GM12878 (cell line): ENCODE measurements around the gene TRPC3. TPM values are rescaled to one million over a fixed set of nuclear protein-coding genes. Genes with fewer than 3 reads are reported as not detected.

Source experiments
- ATAC-seq: fragments of 200-7000 bp; cut with Tn5 transposase; 3 replicates; pipeline ENCODE4 v1.9.1; 2020; ENCODE audit warnings: mild to moderate bottlenecking, moderate library complexity
- BruUV-seq: library from RNA; stranded (reverse); fragments of 400-500 nt; replicated peaks from 2 replicates; lab custom pipeline; 2021; lab: Mats Ljungman, UMichigan
- CTCF ChIA-PET: fragments of 300-600 bp; sonication (Branson Sonifier 250); formaldehyde crosslinking; extraction: SDS; loops from one replicate; lab custom pipeline; 2021; ENCODE audit warnings: inconsistent platforms; lab: Yijun Ruan, JAX
- POLR2A ChIA-PET: fragments of 350-600 bp; formaldehyde crosslinking; extraction: SDS; loops from one replicate; lab custom pipeline; 2021; ENCODE audit warnings: inconsistent platforms; lab: Charles Lee
- RAD21 ChIA-PET: fragments of 300-600 bp; sonication (Branson Sonifier 250); formaldehyde crosslinking; loops from one replicate; lab custom pipeline; 2023; ENCODE audit warnings: antibody characterized with exemption; ENCODE audit not compliant: unreplicated experiment; lab: Charles Lee
- SMC1A ChIA-PET: fragments of 300-600 bp; sonication (Branson Sonifier 250); formaldehyde crosslinking; loops from one replicate; lab custom pipeline; 2023; ENCODE audit not compliant: unreplicated experiment, uncharacterized antibody; lab: Charles Lee
- DNase-seq: peaks from one replicate; pipeline ENCODE4 v3.0.0-alpha.2; 2011; ENCODE audit warnings: low read depth, low spot score
- FAIRE-seq: peaks from 3 replicates; lab custom pipeline; 2011; peaks lifted over from hg19 to GRCh38; lab: Jason Lieb, UNC
- H2AFZ ChIP-seq: 2 replicates; pipeline ENCODE4 v1.6.0; 2011; ENCODE audit warnings: low read depth, low read length, control low read depth; ENCODE audit not compliant: control insufficient read depth
- H3K27ac ChIP-seq: 2 replicates; pipeline ENCODE4 v1.5.1; 2011; ENCODE audit warnings: control low read depth; ENCODE audit not compliant: control insufficient read depth, insufficient read depth
- H3K27me3 ChIP-seq, 2 experiments: replicated peaks in 1 of 2; 2 replicates each; pipeline versions ENCODE4 v1.6.0 to v1.6.1; 2011; ENCODE audit warnings: low read length in 1 of 2; ENCODE audit not compliant: control insufficient read depth in 2 of 2, insufficient read depth in 2 of 2
- H3K36me3 ChIP-seq, 2 experiments: 2 replicates each; pipeline ENCODE4 v1.5.1; 2011; ENCODE audit warnings: low read length in 1 of 2; ENCODE audit not compliant: control insufficient read depth in 2 of 2, insufficient read depth in 2 of 2
- H3K4me1 ChIP-seq: 2 replicates; pipeline ENCODE4 v1.6.1; 2011; ENCODE audit warnings: mild to moderate bottlenecking, low read length, moderate library complexity, mixed read lengths; ENCODE audit not compliant: control insufficient read depth, insufficient read depth
- H3K4me2 ChIP-seq: 2 replicates; pipeline ENCODE4 v1.6.0; 2011; ENCODE audit warnings: control low read depth; ENCODE audit not compliant: control insufficient read depth, insufficient read depth
- H3K4me3 ChIP-seq: fragments of 200-600 bp; sonication (generic); 2 replicates; pipeline ENCODE4 v1.5.1; 2016
- H3K79me2 ChIP-seq: 2 replicates; pipeline ENCODE4 v1.6.0; 2011; ENCODE audit warnings: low read length; ENCODE audit not compliant: control insufficient read depth, insufficient read depth
- H3K9ac ChIP-seq: 2 replicates; pipeline ENCODE4 v1.8.0; 2011; ENCODE audit warnings: low read length, control low read depth, mixed read lengths; ENCODE audit not compliant: control insufficient read depth, insufficient read depth
- H3K9me3 ChIP-seq: replicated peaks from 3 replicates; pipeline ENCODE4 v1.5.1; 2011; ENCODE audit warnings: mild to moderate bottlenecking, low read length; ENCODE audit not compliant: control insufficient read depth, insufficient read depth
- H4K20me1 ChIP-seq: 2 replicates; pipeline ENCODE4 v1.6.0; 2011; ENCODE audit not compliant: control insufficient read depth, insufficient read depth
- ATF3 ChIP-seq: IDR thresholded peaks from 2 replicates; pipeline ENCODE4 v1.6.1; 2011; ENCODE audit warnings: low read depth, mild to moderate bottlenecking, low read length, moderate library complexity, borderline replicate concordance; ENCODE audit errors: extremely low read depth
- CHD4 ChIP-seq: fragments of 200-600 bp; sonication (generic); IDR thresholded peaks from 2 replicates; pipeline ENCODE4 v1.6.1; 2016; ENCODE audit warnings: mild to moderate bottlenecking
- CTCF ChIP-seq, 3 experiments: IDR thresholded peaks in 2 of 3; conservative IDR thresholded peaks in 1 of 3; 2 replicates each; pipeline ENCODE4 v1.5.1; 2011; ENCODE audit warnings: low read depth in 3 of 3, low read length in 3 of 3, mild to moderate bottlenecking in 3 of 3, control low read depth in 2 of 3, moderate library complexity in 2 of 3, inconsistent platforms in 1 of 3, mixed read lengths in 1 of 3; ENCODE audit not compliant: control insufficient read depth in 2 of 3, insufficient read depth in 1 of 3; ENCODE audit errors: extremely low read depth in 1 of 3
- ESRRA ChIP-seq: IDR thresholded peaks from 2 replicates; pipeline ENCODE4 v1.6.1; 2012; ENCODE audit warnings: mild to moderate bottlenecking, low read length, improper control_type of control experiment
- KDM1A ChIP-seq: fragments of 200-600 bp; sonication (generic); IDR thresholded peaks from 2 replicates; pipeline ENCODE4 v1.6.1; 2016; ENCODE audit warnings: borderline replicate concordance
- NFYA ChIP-seq: IDR thresholded peaks from 2 replicates; pipeline ENCODE4 v1.6.1; 2011; ENCODE audit warnings: low read depth, mild to moderate bottlenecking, low read length, improper control_type of control experiment, borderline replicate concordance
- NR2C1 ChIP-seq: fragments of 450-650 bp; IDR thresholded peaks from 2 replicates; pipeline ENCODE4 v1.6.1; 2017; ENCODE audit warnings: antibody characterized with exemption, mild to moderate bottlenecking, moderate library complexity
- POLR2AphosphoS5 ChIP-seq: IDR thresholded peaks from 2 replicates; pipeline ENCODE4 v1.6.1; 2011; ENCODE audit warnings: mild to moderate bottlenecking, low read length, inconsistent platforms
- SIN3A ChIP-seq: IDR thresholded peaks from 2 replicates; pipeline ENCODE4 v1.6.1; 2012; ENCODE audit warnings: low read depth, low read length, improper control_type of control experiment
- SRF ChIP-seq, 2 experiments: IDR thresholded peaks; 2 replicates each; pipeline ENCODE4 v1.6.1; 2011; ENCODE audit warnings: low read depth in 2 of 2, low read length in 2 of 2, mild to moderate bottlenecking in 1 of 2, moderate library complexity in 1 of 2
- TARDBP ChIP-seq: IDR thresholded peaks from 2 replicates; pipeline ENCODE4 v1.6.1; 2016; ENCODE audit warnings: borderline replicate concordance
- ZBED1 ChIP-seq: IDR thresholded peaks from 2 replicates; pipeline ENCODE4 v1.6.1; 2016; ENCODE audit warnings: borderline replicate concordance
- WGBS: methylation state at CpG from one replicate; pipeline ENCODE4 v1.1.6; 2016; ENCODE audit warnings: low lambda C conversion rate; ENCODE audit not compliant: insufficient replicate concordance, insufficient coverage; ENCODE audit errors: missing lambda C conversion rate; 5-methylcytosine and 5-hydroxymethylcytosine counted together
- in situ Hi-C: fragments of 300-500 bp; cut with MboI; formaldehyde crosslinking; loops from 9 replicates; pipeline ENCODE4 v1.14.3; 2018; ENCODE audit warnings: mixed read lengths
- intact Hi-C: fragments of 100-400 bp; cut with micrococcal nuclease; formaldehyde crosslinking; loops from one replicate; pipeline ENCODE4 v1.14.2; 2022; ENCODE audit not compliant: unreplicated experiment
- polyA plus RNA-seq, 11 experiments: library from polyadenylated mRNA; depleted of rRNA in 4 of 11; unstranded in 6 of 11; stranded (reverse) in 5 of 11; fragments of >200 nt; fragmentation: Nextera tagmentation in 4 of 11; fragmentation: Illumina TruSeq in 1 of 11; extraction: Ambion mirVana in 4 of 11; extraction: Trizol in 1 of 11; gene quantifications; 1 replicate in 1 of 11; 2 replicates in 10 of 11; pipeline versions ENCODE4 v1.2.1 to v1.2.3, GENCODE V29; 2011 to 2016; ENCODE audit warnings: inconsistent platforms in 2 of 11, missing spikeins in 2 of 11, low read depth in 1 of 11
- total RNA-seq, 4 experiments: library from RNA; depleted of rRNA in 3 of 4; stranded (reverse); fragments of >200 nt in 3 of 4; fragmentation: Illumina TruSeq in 1 of 4; extraction: Trizol in 1 of 4; gene quantifications; 2 replicates each; pipeline versions ENCODE4 v1.2.1 to v1.2.3, GENCODE V29; 2013 to 2021
- TF ChIP-seq, protein P1 (sequence below): fragments of 450-650 bp; formaldehyde crosslinking; IDR thresholded peaks from 2 replicates; pipeline ENCODE4 v1.4.0; 2020; ENCODE audit warnings: mild to moderate bottlenecking, moderate library complexity

TRPC3 gene
- total and polyA plus RNA-seq, 10 of the 15 experiments (the other 5 are each of a cell fraction or from before 2014, with no cell fraction given), result not detected

DNA sequence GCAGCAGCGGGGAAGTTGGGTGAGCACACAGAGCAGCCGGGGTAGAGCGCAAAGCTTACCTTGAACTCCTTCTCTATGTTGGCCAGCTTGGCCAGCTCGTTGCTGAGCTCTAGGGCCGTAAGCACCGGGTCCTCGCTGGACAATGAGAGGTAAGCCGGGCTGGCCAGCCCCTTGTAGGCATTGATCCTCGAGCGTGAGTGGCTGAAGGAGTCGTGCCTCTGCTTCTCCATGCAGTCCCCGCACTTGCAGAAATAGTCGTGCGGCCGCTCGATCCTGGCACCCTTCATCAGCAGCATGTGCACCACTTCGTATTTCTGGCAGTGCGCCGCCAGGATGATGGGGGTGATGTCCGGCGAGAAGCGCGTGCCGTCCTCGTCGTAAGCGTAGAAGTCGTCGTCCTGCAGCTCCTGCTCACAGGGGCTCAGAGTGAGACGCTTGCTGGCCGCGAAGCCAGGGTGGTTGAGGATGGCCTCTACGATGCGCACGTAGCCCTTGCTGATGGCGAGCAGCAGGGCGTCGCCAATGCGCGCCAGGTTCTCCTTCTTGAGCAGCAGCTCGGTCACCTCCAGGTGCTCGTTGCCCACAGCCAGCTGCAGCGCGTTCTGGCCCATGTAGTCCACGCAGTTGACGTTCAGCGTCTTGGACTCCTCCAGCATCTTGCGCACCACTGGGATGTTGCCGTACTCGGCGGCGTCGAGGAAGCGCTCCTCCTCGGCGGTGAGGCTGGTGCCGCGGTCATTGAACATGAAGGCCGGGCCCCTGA is 19.5 kb downstream of the TRPC3 start:
- SMC1A ChIA-PET, result no interaction called here
- no peak overlapping the region for H3K4me2 ChIP-seq
- no peaks in the 10 kb centered on the region for H3K4me1 ChIP-seq
- no peaks in the 10 kb centered on the region for H3K79me2 ChIP-seq
- no peak for ATAC-seq
- no peaks in the 10 kb centered on the region for H3K9me3 ChIP-seq
- no peak overlapping the region for H3K27ac ChIP-seq
- no peak overlapping the region for H3K9ac ChIP-seq
- CTCF ChIA-PET, result no interaction called here
- no peak overlapping the region for H2AFZ ChIP-seq
- no peak for DNase-seq
- 64% methylated on average over 59 of the region's 59 CpGs for WGBS
- POLR2A ChIA-PET, result no interaction called here
- FAIRE-seq, result no peak
- H3K36me3 ChIP-seq, result no peaks in the 10 kb centered on the region
- H3K27me3 ChIP-seq, result peaks cover 0 to 3% of the 10 kb centered on the region in 2 experiments; a peak in 2 of 4 replicates
- RAD21 ChIA-PET, result no interaction called here
- H3K4me3 ChIP-seq, result no peak overlapping the region
- no peaks in the 10 kb centered on the region for H4K20me1 ChIP-seq
- intact Hi-C loops, result no loop called here
- in situ Hi-C loops, result no loop called here
- BruUV-seq, result no TSS peak
- TF ChIP-seq POLR2AphosphoS5 (no peak), ATF3 (no peak), ESRRA (no peak), NFYA (no peak), NR2C1 (no peak), SRF (IDR thresholded peaks at IDR 0.05; ENCODE audit: low read depth in 2 of 2, low read length in 2 of 2) (no peak), CHD4 (no peak), KDM1A (no peak), CTCF (IDR thresholded peaks at IDR 0.05 in 2 of 3, conservative IDR thresholded peaks at IDR 0.05 in 1 of 3; ENCODE audit: control insufficient read depth in 2 of 3, extremely low read depth in 1 of 3, insufficient read depth in 1 of 3, low read depth in 3 of 3, low read length in 3 of 3) (no peak), SIN3A (no peak), ZBED1 (no peak), TARDBP (no peak)
- TF ChIP-seq, protein P1, sequence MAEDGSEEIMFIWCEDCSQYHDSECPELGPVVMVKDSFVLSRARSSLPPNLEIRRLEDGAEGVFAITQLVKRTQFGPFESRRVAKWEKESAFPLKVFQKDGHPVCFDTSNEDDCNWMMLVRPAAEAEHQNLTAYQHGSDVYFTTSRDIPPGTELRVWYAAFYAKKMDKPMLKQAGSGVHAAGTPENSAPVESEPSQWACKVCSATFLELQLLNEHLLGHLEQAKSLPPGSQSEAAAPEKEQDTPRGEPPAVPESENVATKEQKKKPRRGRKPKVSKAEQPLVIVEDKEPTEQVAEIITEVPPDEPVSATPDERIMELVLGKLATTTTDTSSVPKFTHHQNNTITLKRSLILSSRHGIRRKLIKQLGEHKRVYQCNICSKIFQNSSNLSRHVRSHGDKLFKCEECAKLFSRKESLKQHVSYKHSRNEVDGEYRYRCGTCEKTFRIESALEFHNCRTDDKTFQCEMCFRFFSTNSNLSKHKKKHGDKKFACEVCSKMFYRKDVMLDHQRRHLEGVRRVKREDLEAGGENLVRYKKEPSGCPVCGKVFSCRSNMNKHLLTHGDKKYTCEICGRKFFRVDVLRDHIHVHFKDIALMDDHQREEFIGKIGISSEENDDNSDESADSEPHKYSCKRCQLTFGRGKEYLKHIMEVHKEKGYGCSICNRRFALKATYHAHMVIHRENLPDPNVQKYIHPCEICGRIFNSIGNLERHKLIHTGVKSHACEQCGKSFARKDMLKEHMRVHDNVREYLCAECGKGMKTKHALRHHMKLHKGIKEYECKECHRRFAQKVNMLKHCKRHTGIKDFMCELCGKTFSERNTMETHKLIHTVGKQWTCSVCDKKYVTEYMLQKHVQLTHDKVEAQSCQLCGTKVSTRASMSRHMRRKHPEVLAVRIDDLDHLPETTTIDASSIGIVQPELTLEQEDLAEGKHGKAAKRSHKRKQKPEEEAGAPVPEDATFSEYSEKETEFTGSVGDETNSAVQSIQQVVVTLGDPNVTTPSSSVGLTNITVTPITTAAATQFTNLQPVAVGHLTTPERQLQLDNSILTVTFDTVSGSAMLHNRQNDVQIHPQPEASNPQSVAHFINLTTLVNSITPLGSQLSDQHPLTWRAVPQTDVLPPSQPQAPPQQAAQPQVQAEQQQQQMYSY (CRISPR knock-in tag), result no peak
